ENCODE measurements around the gene CARNS1. TPM values are rescaled to one million over a fixed set of nuclear protein-coding genes. Genes with fewer than 3 reads are reported as not detected.
A peak's percentile ranks its signal among the peaks of the same experiment; 100 is the strongest.

The CARNS1 gene
- total and polyA plus RNA-seq, 9 of the 15 experiments (the other 6 are each of a cell fraction or from before 2014, with no cell fraction given): 0.01 to 0.18 (median 0.06) TPM; not detected in 3

- TF ChIP-seq, protein P1, sequence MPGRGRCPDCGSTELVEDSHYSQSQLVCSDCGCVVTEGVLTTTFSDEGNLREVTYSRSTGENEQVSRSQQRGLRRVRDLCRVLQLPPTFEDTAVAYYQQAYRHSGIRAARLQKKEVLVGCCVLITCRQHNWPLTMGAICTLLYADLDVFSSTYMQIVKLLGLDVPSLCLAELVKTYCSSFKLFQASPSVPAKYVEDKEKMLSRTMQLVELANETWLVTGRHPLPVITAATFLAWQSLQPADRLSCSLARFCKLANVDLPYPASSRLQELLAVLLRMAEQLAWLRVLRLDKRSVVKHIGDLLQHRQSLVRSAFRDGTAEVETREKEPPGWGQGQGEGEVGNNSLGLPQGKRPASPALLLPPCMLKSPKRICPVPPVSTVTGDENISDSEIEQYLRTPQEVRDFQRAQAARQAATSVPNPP (IDR thresholded peaks at IDR 0.05; ENCODE audit: borderline replicate concordance, insufficient read depth, insufficient read length): no peak
- TF ChIP-seq RUNX1 (IDR thresholded peaks at IDR 0.05; ENCODE audit: low read depth) (no peak), FOXP4 (CRISPR knock-in tag; IDR thresholded peaks at IDR 0.05; ENCODE audit: borderline replicate concordance) (no peak), ZNF695 (CRISPR knock-in tag; IDR thresholded peaks at IDR 0.05) (no peak), ZNF408 (CRISPR knock-in tag; IDR thresholded peaks at IDR 0.05; ENCODE audit: low read depth) (no peak), ARID4B (CRISPR knock-in tag; IDR thresholded peaks at IDR 0.05) (peak; percentile 46; the same call in 1 of the 2 replicates), ZNF282 (CRISPR knock-in tag; IDR thresholded peaks at IDR 0.05) (no peak), CAMTA2 (CRISPR knock-in tag; conservative IDR thresholded peaks at IDR 0.05) (no peak), ZNF217 (CRISPR knock-in tag; IDR thresholded peaks at IDR 0.05) (no peak), POLR2AphosphoS5 (IDR thresholded peaks at IDR 0.05; ENCODE audit: control insufficient read depth, insufficient read depth, low read depth, low read length) (peak; percentile 19; the same call in 1 of the 2 replicates), NFYB (IDR thresholded peaks at IDR 0.05; ENCODE audit: extremely low read depth, insufficient read length) (no peak), ELK1 (CRISPR knock-in tag; IDR thresholded peaks at IDR 0.05) (no peak), NCOA6 (IDR thresholded peaks at IDR 0.05) (no peak), ETS2 (tag; IDR thresholded peaks at IDR 0.05; ENCODE audit: borderline replicate concordance, poor library complexity, severe bottlenecking) (no peak), TGIF2 (CRISPR knock-in tag; IDR thresholded peaks at IDR 0.05) (peak; percentile 95), NCOA4 (IDR thresholded peaks at IDR 0.05; ENCODE audit: partially characterized antibody) (no peak), YBX1 (IDR thresholded peaks at IDR 0.05) (no peak), ARNT (IDR thresholded peaks at IDR 0.05) (no peak), RHOXF2B (CRISPR knock-in tag; conservative IDR thresholded peaks at IDR 0.05) (no peak)
- TF ChIP-seq, protein P2, sequence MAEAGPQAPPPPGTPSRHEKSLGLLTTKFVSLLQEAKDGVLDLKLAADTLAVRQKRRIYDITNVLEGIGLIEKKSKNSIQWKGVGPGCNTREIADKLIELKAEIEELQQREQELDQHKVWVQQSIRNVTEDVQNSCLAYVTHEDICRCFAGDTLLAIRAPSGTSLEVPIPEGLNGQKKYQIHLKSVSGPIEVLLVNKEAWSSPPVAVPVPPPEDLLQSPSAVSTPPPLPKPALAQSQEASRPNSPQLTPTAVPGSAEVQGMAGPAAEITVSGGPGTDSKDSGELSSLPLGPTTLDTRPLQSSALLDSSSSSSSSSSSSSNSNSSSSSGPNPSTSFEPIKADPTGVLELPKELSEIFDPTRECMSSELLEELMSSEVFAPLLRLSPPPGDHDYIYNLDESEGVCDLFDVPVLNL (CRISPR knock-in tag; IDR thresholded peaks at IDR 0.05; ENCODE audit: low read depth): no peak
Observed at GRCh38 chr11:67397536-67397935, 17.9 kb upstream of the CARNS1 start (continued).

Data from K562 (cell line).